Fibroblast of the conjunctiva (primary cell): ENCODE data around the gene BMPR1B.
"Not testable (repeated sequence)": the region's sequence is repeated elsewhere in the genome, so short reads cannot be mapped to it uniquely, and the experiment has no call there.

ENCODE experiments used
- DNase-seq: peaks from one replicate; pipeline ENCODE4 v3.0.0-alpha.2; 2010; ENCODE audit warnings: low read depth

Gene BMPR1B

DNA sequence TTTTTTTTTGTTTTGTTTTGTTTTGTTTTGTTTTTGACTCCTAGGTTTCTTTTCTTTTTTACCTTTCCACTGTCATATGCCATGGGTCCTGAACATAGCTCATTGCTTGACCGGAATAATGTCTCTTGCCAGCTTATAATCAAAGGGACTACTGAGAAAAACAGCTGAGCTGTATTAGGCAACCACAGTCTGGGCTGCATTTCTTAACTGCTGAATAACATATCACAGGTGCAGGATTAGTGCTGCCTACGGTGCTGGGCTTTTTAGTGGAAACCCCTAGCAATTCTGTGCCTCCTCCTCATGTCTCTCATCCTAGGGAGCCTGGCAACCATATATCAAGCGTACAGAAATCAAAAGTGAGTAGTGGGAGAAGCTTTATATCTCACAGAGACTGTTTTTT lies 333.5 kb downstream of the BMPR1B start:
- no peak for DNase-seq

DNA sequence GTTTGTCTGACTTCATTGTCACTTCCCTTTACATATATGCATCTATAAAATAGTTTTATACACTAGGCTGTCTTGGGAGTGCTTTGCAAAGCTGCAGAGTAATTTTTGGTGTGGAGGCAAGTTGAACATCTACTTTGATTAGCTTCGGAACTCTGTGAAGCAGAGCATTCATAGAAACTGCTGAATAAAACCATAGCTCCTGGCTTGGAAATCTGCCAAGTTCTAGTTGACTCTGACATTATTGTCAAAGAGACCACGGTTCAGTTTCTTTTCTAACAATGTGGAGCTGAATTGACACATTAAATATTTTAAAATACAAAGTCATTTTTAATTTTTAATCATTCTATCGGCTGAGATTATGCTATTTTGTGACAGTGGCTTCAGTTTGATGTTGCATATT lies 335.0 kb downstream of the BMPR1B start:
- DNase-seq: no peak

DNA sequence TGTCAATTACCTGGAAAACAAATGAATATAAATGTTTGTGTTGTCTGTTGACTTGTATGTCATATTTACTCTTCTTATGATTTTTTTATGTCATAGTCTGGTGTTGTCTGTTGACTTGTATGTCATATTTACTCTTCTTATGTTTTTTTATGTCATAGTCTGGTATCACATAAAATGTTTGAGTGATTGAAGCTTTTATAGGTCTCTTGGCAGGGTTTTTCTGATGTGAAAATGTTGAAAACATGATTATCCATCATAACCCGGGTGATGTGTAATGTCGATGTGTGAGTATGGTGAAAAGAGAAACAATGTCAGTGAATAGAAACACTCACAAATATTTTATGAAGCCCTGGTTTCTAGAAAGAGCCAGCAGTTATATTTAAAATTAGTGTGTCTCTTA lies 335.7 kb downstream of the BMPR1B start:
- no peak for DNase-seq

DNA sequence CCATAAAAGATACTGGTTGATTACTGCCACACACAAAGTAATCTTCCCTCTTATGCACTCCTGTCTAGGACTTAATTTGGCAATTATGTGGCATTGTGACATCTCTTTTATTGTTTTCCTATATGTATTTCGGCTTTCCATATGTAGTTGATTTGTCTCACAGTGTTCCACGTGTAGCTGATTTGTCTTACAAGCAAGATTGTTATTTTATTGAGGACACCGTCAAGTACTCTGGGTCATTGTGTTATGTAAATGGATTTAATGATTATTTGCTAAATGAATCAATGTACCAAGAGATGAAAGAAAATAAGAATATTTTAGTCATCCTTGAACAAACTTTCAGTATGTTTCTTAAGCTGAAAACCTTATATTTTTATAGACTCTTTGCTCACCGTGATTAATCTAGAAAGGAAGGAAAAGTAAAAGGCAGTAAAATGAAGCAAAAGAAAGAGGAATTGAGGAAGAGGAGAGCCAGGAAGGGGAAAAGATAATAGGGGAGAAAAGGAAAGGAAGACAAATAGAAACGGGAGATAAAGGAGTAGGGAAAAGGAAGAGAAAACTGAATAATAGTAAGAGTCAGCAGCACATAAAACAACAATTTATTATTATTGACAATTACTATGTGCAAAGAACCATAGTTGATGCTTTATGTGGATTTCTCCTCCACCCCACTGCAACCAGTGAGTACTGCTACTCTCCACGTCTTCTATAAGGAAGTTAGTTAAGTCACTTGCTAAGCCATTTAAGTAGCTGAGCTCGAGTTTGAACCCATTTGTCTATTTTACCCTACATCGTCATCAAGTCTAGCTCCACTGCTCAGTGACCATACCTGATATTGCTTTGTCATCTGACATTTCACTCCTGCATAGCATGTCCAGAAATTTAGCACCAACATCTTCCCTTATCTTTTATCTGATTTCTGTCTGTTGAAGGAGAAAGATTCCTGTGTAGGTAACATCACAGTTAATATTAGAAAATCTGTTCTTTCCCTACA lies 336.5 kb downstream of the BMPR1B start:
- no peak for DNase-seq

DNA sequence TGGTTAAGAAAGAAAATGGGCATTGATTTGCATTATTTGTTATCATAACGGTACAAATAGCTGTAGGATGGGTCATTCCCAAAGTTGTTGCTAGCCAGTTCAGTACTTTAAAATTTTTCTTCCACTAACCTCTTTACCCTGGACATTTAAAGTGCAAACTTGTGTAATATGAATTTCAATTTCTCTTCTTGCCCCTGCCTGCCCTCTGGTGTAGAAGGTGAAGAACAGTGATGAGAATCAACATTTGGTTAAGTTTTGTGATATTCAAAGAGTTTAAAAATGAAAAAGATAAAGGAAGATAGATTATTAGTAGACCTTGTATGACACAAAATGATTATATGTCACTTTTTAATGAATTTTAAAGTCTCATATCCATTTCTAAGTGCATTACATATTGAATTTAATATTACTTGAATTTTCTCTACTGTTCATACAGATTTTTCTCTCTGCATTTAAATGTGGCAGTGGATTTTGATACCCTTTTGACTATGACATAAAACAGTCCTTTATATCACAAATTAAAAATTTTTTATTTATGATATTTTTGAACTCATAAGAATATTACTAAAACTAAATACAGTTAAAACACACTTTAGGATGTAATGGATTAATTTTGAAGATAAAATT lies 337.7 kb downstream of the BMPR1B start:
- peak; percentile 44 for DNase-seq

DNA sequence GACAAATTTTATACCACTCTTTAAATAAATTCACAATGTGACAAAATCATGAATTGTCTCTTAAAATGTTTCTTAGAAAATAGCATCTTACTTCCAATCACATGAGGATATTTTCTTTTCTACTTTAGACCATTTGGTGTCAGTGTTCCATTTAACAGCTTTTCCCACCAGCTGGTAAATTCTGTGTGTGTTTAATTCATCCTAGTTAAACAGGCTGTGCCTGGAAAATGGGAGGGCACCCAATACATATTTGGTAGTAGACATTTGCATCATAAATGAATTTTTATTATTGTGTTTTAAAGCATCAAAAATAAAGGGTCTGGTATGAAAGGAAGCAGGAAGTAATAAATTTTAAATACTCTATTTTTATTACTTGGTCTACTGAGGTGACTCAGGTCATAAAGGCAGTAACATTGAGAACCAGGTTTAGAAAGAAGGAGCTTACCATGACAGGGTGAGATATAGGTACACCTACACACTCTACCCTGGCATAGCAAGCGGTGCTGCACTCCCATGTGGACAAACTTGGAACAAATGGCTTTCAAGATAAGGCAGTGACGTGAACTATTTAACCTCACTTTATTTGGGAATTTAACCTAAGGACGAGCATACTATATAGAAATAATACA lies 344.5 kb downstream of the BMPR1B start:
- no peak for DNase-seq

DNA sequence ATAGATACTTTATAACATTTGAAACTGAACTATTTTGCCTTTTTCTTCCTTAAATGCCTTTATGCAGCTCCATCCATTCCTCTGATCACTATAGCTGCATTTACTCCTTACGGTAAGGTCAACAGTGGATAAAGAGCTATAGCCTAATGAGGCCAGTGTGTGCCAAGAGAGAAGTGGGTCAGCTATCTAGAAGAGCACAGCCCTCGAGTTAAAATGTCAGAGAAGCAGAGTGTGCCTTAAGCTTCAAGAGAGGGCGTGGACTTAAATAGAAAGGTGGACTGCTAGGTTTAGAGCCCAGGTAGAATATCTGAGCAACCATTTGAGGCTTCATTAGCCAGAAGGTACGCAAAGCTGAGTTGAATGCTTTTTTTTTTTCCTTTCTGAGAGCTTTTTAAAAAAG lies 347.4 kb downstream of the BMPR1B start:
- no peak for DNase-seq

DNA sequence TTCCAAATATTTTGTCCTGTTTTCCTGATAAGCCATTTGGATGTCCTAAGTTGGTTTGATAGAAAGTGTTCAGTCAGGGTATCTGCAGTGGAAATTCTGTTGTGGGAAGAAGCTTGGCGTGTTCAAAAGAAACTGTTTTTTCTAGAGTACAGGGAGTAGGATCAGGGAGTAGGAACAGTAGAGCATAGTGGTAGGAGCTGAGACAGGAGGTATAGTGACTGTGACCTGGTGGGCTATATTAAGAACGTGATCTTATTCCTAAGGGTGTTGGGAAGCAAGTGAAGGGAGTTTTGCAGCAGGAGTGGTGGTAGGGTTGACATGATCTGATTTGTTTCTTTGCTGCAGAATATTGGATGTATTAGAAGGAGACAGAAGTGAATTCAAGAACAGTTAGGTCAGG lies 348.2 kb downstream of the BMPR1B start:
- no peak for DNase-seq

DNA sequence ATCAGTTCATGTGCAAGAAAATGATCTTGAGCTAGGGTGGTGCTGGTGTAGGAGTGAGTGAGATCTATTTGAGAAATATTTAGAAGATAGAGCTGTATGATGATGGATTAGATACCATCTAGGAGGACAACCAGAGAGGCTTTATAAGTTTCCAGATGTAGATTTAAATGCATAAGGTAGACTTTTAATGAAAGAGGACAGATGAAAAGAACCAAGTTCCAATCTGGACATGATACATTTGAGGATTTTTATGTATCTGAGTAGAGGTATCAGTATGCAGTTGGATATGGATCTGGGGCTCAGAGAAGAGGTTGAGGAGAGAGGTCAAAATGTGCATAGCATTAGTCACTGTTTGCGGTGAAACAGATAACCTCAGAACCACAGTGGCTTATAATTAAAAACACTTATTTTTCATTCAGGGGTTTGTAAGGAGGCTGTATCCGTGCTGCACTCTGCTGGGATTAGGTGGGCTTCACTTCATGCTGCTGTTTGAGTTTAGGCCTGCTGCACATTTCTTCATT lies 348.7 kb downstream of the BMPR1B start:
- DNase-seq: no peak

DNA sequence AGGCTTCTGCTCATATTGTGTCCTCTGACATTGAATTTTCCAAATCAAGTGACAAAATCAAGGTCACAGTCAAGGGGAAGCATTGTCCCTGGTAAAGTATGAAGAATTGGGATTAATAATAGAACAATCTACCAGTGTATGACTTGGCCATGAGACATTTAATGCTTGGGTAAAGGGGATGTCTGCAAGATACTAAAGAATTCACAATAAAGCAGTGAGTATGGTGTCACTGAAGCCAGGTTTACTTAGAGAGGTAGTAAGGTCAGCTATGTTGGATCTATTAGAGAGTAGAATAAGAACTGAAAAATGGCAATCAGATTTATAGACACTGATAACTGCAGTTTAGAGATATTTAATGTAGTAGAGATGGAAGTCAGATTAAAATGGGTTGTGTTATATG lies 349.2 kb downstream of the BMPR1B start:
- DNase-seq: no peak

DNA sequence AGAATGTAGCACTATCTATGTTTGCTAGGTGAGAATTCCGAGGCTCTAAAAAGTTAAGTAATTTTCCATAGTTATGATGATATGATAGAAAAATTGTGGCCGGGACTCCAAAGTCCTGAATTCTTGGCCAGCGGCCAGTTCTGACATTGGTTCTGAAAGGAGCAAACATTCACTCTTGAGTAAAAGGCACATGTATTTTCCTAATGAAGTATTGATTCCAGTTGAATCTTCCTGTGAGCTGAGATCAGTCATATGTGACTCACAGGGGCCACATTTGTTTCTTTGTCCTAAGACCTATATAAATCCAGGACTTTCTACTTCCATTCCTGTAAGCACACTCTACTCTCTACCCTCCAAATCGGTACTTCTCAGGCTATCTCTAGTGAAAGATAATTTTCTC lies 349.9 kb downstream of the BMPR1B start:
- DNase-seq: no peak

DNA sequence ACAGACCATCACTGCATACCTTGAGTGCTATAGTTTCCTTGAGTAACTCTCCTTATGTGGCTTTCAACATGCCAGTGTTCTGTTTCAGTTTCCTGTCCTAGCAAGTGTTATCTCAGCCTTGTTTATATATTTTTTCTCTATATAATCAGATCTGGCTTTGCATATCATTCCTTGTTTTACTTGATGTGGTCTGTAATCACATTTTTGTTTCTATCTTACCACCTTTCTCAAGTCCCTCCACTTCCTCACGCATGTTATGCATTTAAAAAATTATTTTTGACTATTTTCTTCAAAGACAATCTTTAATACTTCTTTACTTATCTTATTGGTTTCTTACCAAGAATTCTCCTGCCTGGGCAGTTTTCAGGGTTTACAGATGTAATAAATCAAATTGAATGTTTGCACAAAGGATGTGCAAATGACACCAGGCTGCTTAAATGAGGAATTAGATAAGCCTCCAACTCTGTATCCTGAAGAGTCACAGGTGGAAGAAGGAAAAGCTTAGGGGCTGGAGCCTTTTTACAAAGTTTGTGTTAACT lies 351.2 kb downstream of the BMPR1B start:
- no peak for DNase-seq

DNA sequence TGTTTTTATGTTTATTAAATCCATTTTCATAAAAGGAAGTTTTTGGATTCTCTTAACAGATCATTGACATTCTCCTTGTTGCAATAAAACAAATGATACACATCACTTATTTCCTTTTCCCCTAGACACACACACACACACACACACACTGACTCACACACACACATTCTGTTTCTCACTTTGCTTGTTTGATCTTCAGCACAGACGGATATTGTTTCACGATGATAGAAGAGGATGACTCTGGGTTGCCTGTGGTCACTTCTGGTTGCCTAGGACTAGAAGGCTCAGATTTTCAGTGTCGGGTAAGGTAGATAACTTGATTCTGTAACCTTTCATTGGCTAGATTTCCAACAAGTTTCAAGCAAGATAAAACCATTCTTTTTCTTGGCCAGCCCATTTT lies 356.8 kb downstream of the BMPR1B start:
- no peak for DNase-seq

DNA sequence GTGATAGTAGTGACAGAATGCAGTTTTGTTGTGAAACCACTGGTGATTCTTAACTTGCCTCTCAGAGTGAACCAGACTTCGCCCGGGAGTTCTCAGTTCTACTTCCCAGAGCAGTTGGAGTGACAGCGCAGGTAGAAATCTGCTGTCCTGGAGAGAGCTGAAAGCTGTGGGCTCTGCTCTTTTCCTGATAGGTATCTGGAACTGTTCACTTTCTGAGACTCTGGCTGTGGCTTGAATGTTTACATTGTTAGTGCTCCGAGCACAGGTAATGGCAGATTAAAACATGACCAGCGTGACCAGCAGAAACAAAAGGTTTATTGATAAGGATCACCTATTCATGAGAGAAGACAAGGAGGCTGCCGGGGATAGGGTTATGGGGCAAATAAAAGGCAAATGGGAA lies 360.7 kb downstream of the BMPR1B start:
- no peak for DNase-seq

DNA sequence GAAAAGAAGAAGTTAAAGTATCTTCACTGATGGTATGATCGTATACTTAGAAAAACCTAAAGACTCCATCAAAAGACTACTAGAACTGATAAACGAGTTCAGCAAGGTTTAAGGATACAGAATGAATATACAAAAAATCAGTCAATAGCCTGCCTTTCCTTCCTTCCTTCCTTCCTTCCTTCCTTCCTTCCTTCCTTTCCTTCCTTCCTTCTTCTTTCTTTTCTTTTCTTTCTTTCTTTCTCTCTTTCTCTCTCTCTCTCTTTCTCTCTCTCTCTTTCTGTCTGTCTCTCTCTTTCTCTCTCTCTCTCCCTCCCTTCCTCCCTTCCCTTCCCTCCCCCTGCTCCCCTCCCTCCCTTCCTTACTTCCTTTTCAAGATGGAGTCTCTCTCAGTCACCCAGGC lies 362.7 kb downstream of the BMPR1B start:
- no peak for DNase-seq

DNA sequence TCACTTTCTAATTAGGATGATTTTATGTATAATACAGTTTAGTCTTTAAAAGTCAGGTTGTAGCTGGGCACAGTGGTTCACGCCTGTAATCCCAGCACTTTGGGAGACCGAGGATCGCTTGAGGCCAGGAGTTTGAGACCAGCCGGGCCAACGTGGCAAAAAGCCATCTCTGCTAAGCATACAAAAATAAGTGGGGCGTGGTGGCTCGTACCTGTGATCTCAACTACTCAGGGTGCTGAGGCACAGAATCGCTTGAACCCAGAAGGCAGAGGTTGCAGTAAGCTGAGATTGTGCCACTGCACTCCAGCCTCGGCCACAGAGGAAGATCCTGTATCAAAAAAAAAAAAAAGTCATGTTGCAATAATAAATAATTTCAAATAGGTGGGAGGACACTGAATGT lies 364.2 kb downstream of the BMPR1B start:
- no peak for DNase-seq

DNA sequence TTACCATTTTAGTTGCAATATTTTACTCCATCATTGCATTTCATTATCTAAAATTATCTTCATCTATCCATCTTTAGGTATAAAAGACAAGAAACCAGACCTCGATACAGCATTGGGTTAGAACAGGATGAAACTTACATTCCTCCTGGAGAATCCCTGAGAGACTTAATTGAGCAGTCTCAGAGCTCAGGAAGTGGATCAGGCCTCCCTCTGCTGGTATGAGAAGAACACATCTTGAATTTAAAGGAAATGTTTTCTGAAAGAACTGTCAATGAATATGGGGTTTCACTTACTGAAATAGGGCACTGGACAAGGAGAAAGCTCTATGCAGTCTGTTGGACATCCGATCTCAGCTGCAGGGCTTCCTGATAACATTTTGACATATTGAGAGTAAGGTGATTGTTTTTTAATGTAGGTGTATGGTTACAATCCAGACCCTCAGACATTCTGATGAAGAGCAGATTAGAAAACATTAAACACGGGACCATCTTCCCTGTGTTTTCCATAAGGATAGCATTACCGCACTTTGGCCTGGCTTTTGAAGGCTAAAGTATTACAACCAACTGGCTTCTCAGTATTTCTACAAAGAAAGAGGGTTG lies 367.2 kb downstream of the BMPR1B start:
- DNase-seq: peak; percentile 69

DNA sequence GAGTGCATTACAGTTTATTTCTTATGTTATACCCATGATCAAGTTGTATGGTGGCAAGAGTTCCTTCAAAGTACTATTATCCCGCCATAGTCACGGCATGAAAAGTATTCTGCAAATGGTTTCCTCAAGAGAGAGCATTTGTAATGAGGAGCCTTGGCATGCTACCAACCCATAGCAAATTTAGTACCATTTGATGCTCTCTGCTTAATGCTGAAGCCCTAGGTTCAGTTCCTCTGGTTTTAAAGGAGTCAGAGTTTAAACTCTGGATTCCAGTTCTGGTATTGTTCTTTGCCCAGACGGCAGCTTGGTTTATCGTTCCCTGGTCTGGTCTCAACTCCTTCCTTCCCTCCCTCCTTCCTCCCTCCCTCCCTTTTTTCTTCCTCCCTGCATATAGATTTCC lies 371.3 kb downstream of the BMPR1B start:
- DNase-seq: no peak

DNA sequence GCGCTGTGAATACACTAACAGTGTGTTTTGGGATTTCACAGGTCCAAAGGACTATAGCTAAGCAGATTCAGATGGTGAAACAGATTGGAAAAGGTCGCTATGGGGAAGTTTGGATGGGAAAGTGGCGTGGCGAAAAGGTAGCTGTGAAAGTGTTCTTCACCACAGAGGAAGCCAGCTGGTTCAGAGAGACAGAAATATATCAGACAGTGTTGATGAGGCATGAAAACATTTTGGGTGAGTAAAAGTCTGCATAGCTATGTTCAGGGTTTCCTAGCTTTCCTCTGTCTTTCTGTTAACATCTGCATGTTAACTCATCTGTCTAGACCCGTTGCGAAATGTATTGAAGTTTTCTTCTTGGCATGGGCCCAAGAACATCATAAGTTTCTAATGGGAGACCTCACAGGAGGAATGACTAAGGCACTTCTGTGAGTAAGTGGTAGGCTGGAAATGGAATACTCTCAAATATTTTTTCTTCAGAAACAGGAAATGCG lies 372.1 kb downstream of the BMPR1B start:
- DNase-seq: peak; percentile 98

DNA sequence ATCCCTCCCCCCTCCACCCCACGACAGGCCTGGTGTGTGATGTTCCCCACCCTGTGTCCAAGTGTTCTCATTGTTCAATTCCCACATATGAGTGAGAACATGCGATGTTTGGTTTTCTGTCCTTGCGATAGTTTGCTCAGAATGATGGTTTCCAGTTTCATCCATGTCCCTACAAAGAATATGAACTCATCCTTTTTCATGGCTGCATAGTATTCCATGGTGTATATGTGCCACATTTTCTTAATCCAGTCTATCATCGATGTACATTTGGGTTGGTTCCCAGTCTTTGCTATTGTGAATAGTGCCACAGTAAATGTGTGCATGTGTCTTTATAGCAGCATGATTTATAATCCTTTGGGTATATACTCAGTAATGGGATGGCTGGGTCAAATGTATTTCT lies 376.3 kb downstream of the BMPR1B start:
- DNase-seq: not testable (repeated sequence)

DNA sequence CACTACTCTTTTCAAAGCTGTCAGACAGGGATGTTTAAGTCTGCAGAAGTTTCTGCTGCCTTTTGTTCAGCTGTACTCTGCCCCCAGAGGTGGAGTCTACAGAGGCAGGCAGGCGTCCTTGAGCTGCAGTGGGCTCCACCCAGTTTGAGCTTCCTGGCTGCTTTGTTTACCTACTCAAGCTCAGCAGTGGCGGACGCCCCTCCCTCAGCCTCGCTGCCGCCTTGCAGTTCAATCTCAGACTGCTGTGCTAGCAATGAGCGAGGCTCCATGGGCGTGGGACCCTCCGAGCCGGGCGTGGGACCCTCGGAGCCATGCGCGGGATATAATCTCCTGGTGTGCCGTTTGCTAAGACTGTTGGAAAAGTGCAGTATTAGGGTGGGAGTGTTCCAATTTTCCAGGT lies 381.7 kb downstream of the BMPR1B start:
- not testable (repeated sequence) for DNase-seq

DNA sequence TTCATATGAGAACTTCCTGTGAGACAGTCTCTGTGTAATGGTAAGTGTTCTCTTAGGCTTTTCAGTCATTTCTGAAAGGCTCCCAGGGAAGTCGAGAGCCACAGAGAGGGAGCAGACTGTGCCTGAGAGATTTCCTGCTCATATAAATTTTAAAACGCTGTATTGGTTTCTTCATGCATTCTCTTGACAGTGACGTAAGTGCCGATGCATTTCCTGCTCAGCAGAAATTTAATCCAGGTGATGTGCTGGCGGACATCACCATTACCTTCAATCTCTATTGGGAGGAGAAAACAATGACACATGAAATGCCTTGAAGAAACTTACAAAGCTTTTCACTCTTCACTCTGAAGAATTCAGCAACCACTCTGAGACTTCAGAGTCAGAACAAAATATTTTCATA lies 383.6 kb downstream of the BMPR1B start:
- no peak for DNase-seq
